Measurements from ENCODE around the gene VKORC1.
"Not testable (repeated sequence)": the region's sequence is repeated elsewhere in the genome, so short reads cannot be mapped to it uniquely, and the experiment has no call there.

GRCh38 chr16:31136822-31137499, 42.4 kb upstream of the VKORC1 start:
- not testable (repeated sequence) for TF ChIP-seq CTCF (IDR thresholded peaks at IDR 0.05); POLR2A (IDR thresholded peaks at IDR 0.05); POLR2AphosphoS5 (IDR thresholded peaks at IDR 0.05; ENCODE audit: insufficient read depth in 1 of 2, low read depth in 1 of 2)
